Measurements from ENCODE around the gene GRB2.
"Not testable (repeated sequence)": the region's sequence is repeated elsewhere in the genome, so short reads cannot be mapped to it uniquely, and the experiment has no call there.

The GRB2 gene

DNA sequence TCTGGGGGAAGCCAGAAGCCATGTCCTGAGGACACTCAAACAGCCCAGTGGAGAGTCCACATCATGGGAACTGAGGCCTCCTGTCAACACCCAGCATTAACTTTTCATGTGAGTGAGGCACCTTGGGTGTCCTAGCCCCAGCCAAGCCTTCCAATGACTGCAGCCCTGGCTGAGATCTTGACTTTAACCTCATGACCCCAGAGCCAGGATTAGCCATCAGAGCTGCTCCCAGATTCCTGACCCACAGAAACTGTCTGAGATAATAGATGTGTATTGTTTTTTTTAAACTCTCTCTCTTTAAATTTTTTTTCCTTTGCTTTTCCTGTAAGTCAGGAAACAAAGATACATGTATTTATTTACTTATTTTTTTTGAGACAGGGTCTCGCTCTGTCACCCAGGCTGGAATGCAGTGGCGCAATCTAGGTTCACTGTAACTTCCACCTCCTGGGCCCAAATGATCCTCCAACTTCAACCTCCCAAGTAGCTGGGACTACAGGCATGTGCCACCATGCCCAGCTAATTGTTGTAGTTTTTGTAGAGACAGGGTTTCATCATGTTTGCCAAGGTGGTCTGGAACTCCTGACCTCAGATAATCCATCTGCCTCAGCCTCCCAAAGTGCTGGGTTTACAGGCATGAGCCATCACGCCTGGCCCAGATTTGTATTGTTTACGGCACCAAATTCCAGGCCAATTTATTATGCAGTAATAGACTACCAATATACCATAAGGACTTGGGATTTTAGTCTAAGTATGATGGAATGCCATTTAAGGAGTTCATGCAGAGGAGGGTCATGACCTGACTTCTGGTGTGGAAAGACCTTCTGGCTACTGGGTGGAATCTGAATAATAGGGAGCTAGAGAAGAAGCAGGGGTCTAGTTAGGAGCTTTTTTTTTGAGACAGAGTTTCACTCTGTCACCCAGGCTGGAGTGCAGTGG lies 37.0 kb upstream of the GRB2 start:
- TF ChIP-seq, protein P1, sequence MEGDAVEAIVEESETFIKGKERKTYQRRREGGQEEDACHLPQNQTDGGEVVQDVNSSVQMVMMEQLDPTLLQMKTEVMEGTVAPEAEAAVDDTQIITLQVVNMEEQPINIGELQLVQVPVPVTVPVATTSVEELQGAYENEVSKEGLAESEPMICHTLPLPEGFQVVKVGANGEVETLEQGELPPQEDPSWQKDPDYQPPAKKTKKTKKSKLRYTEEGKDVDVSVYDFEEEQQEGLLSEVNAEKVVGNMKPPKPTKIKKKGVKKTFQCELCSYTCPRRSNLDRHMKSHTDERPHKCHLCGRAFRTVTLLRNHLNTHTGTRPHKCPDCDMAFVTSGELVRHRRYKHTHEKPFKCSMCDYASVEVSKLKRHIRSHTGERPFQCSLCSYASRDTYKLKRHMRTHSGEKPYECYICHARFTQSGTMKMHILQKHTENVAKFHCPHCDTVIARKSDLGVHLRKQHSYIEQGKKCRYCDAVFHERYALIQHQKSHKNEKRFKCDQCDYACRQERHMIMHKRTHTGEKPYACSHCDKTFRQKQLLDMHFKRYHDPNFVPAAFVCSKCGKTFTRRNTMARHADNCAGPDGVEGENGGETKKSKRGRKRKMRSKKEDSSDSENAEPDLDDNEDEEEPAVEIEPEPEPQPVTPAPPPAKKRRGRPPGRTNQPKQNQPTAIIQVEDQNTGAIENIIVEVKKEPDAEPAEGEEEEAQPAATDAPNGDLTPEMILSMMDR (IDR thresholded peaks at IDR 0.05; ENCODE audit: control insufficient read depth, insufficient read depth, low read depth, low read length, missing control alignments) = no peak
- H3K4me3 ChIP-seq (ENCODE audit: control insufficient read depth, low read depth, low read length) = no peak overlapping the region
- no peak for DNase-seq (ENCODE audit: low read depth)

DNA sequence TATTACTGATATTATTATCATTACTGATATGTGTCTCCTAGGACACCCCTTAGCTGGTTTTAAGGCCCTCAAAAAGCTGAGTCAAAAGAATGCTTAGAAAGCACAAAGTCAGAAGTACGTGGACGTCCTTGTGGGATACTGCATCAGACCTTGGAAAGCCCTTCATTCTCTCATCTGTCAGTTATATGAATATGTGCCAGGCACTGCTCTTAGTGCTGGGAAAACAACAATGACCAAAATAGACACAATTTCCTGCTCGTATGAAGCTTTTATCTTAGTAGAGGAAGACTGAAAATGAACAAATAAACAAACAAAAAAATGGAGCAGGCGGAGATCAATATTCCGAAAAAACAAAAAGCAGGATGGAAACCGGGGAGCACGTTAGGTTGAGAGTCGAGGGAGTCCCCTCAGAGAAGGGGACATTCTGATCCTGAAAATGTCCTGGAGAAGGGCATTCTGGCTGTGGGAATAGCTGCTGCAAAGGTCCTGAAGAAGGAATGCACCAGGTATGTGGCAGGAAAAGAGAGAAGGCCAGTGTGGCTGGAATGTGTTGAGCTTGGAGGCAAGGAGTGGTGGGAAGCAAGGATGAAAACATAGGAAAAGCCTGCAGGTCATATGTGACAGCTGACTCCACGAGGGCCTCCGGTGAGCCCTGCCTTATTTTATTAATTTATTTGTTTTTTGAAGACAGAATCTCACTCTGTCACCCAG lies 35.4 kb upstream of the GRB2 start:
- no peak overlapping the region for H3K4me3 ChIP-seq (ENCODE audit: control insufficient read depth, low read depth, low read length)

DNA sequence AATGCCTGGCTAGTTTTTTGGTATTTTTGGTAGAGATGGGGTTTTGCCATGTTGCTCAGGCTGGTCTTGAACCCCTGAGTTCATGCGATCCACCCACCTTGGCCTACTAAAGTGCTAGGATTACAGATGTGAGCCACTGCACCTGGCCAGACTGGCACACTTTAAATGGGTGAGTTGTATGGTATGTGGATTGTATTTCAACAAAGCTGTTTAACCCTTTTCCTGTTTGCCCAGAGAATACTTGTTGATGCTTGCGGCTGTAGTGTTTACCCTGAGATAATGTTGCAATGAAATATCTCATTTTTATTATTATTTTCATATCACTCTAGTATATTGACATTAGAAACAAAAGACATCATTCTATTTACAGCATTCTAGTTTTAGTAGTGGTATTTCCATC lies 33.8 kb upstream of the GRB2 start:
- H3K4me3 ChIP-seq (ENCODE audit: control insufficient read depth, low read depth, low read length) = no peak overlapping the region
- TF ChIP-seq, protein P1 (IDR thresholded peaks at IDR 0.05; ENCODE audit: control insufficient read depth, insufficient read depth, low read depth, low read length, missing control alignments) = no peak
- no peak for DNase-seq (ENCODE audit: low read depth)

More for the DNA sequence above, 35.4 kb upstream of the GRB2 start:
- TF ChIP-seq, protein P1 (IDR thresholded peaks at IDR 0.05; ENCODE audit: control insufficient read depth, insufficient read depth, low read depth, low read length, missing control alignments) = no peak
- no peak for DNase-seq (ENCODE audit: low read depth)

DNA sequence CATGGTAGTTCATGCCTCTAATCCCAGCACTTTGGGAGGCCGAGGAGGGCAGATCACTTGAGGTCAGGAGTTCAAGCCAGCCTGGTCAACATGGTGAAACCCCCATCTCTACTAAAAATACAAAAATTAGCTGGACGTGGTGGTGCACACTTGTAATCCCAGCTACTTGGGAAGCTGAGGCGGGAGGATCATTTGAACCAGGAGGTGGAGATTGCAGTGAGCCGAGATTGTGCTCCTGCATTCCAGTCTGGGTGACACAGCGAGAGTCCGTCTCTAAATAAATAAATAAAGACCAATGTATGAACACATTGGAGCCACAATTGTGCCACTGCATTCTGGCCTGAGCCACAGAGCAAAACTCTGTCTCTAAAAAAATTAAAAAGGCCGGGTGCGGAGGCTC lies 31.9 kb upstream of the GRB2 start:
- not testable (repeated sequence) for H3K4me3 ChIP-seq (ENCODE audit: control insufficient read depth, low read depth, low read length); DNase-seq (ENCODE audit: low read depth)

DNA sequence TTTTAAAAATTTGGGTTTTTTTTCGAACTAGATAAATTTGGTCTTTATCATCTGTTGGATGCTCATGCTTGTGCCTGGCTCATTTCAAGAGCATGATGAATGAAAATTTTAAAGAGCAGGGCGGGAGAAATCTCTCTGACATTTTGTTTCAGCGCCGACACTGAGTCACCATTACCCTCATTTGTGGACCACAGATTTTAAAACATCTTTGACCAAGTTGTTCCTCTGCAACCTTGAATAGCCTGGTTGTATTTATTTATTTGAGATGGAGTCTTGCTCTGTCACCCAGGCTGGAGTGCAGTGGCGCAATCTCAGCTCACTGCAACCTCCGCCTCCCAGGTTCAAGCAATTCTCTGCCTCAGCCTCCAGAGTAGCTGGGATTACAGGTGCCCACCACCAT lies 29.0 kb upstream of the GRB2 start:
- H3K4me3 ChIP-seq (ENCODE audit: control insufficient read depth, low read depth, low read length); DNase-seq (ENCODE audit: low read depth): not testable (repeated sequence)

DNA sequence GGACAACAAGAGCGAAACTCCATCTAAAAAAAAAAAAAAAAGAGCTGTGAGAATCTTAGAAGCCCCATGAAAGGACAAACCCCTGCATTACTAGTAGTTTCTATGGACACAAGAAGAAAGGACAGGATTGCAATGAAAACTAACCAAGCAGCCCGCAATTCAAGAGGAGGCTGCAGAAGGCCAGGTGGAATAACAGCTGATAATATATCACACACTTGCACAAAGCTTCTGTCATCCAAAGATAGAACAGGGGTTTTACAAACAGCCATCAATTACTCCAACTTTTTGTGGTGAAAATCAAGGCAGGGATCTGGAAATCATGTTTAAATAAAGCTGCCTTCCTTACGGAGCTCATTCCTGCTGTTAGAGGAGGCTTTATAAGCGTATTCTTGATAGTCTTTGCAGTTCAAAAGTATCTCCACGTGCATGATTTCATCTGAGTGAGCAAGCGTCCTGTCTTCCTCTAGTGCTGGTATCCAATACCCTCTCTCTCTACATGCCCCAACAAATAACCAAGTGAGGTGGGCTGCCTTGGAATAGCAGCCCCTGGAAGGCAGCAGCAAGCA lies 27.8 kb upstream of the GRB2 start:
- no peak for DNase-seq (ENCODE audit: low read depth)
- no peak overlapping the region for H3K4me3 ChIP-seq (ENCODE audit: control insufficient read depth, low read depth, low read length)
- TF ChIP-seq, protein P1 (IDR thresholded peaks at IDR 0.05; ENCODE audit: control insufficient read depth, insufficient read depth, low read depth, low read length, missing control alignments) = no peak

DNA sequence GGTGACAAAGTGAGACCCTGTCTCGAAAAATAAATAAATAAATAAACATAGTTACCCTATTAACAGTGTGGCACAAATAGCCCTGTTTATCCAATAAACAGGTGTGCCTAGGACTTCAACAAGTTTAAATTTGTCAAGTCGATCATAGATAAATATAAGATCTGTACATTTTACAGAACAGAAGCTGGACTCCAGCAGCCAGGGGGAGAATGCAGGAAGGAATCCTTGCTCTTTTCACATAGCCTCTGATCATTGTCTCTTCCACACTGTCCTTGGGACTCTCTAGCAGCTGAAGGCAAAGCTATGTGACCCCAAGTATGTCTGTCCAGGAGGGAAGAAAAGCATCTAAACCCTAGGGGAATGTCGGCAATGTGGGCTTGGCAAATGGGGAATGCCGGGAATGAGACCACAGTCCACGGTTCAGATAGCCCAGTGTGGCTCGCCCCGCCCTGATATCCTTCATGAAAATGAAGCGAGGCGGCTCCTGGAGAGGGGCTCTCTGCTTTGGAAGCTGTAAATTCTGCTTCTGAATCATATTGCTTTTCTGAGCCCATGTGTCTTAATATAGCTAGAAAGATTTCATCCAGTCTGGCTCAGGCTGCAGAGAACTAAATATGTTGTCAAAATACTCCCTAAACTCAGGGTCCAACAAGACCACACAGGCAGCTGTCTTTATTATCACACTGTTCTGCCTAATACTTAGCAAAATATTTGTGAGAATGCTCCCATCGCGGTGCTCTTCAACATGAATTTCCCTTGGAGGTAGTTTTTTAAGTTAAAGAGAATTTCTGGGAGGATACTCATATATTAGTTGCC lies 24.9 kb upstream of the GRB2 start:
- H3K4me3 ChIP-seq (ENCODE audit: control insufficient read depth, low read depth, low read length) = no peak overlapping the region
- TF ChIP-seq, protein P1 (IDR thresholded peaks at IDR 0.05; ENCODE audit: control insufficient read depth, insufficient read depth, low read depth, low read length, missing control alignments) = no peak
- no peak for DNase-seq (ENCODE audit: low read depth)
